GM12878 (cell line): Measurements from ENCODE around the gene TNFRSF11A.

ENCODE experiments used
- ESRRA ChIP-seq: IDR thresholded peaks from 2 replicates; pipeline ENCODE4 v1.6.1; 2012; ENCODE audit warnings: mild to moderate bottlenecking, low read length, improper control_type of control experiment
- EZH2 ChIP-seq: IDR thresholded peaks from 2 replicates; pipeline ENCODE4 v1.6.1; 2012; ENCODE audit warnings: low read depth, mild to moderate bottlenecking, control low read depth, inconsistent platforms, low read length, borderline replicate concordance; ENCODE audit not compliant: control insufficient read depth
- REST ChIP-seq: IDR thresholded peaks from 2 replicates; pipeline ENCODE4 v1.6.1; 2012; ENCODE audit warnings: mild to moderate bottlenecking, low read depth, low read length
- RFX5 ChIP-seq: IDR thresholded peaks from 2 replicates; pipeline ENCODE4 v1.6.1; 2011; ENCODE audit warnings: low read depth, low read length, improper control_type of control experiment
- ZBTB11 ChIP-seq: fragments of 450-650 bp; formaldehyde crosslinking; IDR thresholded peaks from 2 replicates; pipeline ENCODE4 v1.5.0; 2022; ENCODE audit warnings: mild to moderate bottlenecking, missing genetic modification characterization
- TF ChIP-seq, protein P1 (sequence below), 3 experiments: IDR thresholded peaks in 2 of 3; conservative IDR thresholded peaks in 1 of 3; 2 replicates each; pipeline ENCODE4 v1.5.1; 2011; ENCODE audit warnings: low read depth in 3 of 3, low read length in 3 of 3, mild to moderate bottlenecking in 3 of 3, control low read depth in 2 of 3, moderate library complexity in 2 of 3, inconsistent platforms in 1 of 3, mixed read lengths in 1 of 3; ENCODE audit not compliant: control insufficient read depth in 2 of 3, insufficient read depth in 1 of 3; ENCODE audit errors: extremely low read depth in 1 of 3
- TF ChIP-seq, protein P2 (sequence below): IDR thresholded peaks from 2 replicates; pipeline ENCODE4 v1.6.1; 2012; ENCODE audit warnings: low read depth, low read length, improper control_type of control experiment

- TF ChIP-seq, protein P1, sequence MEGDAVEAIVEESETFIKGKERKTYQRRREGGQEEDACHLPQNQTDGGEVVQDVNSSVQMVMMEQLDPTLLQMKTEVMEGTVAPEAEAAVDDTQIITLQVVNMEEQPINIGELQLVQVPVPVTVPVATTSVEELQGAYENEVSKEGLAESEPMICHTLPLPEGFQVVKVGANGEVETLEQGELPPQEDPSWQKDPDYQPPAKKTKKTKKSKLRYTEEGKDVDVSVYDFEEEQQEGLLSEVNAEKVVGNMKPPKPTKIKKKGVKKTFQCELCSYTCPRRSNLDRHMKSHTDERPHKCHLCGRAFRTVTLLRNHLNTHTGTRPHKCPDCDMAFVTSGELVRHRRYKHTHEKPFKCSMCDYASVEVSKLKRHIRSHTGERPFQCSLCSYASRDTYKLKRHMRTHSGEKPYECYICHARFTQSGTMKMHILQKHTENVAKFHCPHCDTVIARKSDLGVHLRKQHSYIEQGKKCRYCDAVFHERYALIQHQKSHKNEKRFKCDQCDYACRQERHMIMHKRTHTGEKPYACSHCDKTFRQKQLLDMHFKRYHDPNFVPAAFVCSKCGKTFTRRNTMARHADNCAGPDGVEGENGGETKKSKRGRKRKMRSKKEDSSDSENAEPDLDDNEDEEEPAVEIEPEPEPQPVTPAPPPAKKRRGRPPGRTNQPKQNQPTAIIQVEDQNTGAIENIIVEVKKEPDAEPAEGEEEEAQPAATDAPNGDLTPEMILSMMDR (IDR thresholded peaks at IDR 0.05 in 2 of 3, conservative IDR thresholded peaks at IDR 0.05 in 1 of 3; ENCODE audit: control insufficient read depth in 2 of 3, extremely low read depth in 1 of 3, insufficient read depth in 1 of 3, low read depth in 3 of 3, low read length in 3 of 3), result no peak
- no peak for TF ChIP-seq REST
- no peak for TF ChIP-seq ESRRA
- no peak for TF ChIP-seq EZH2
- TF ChIP-seq, protein P2, sequence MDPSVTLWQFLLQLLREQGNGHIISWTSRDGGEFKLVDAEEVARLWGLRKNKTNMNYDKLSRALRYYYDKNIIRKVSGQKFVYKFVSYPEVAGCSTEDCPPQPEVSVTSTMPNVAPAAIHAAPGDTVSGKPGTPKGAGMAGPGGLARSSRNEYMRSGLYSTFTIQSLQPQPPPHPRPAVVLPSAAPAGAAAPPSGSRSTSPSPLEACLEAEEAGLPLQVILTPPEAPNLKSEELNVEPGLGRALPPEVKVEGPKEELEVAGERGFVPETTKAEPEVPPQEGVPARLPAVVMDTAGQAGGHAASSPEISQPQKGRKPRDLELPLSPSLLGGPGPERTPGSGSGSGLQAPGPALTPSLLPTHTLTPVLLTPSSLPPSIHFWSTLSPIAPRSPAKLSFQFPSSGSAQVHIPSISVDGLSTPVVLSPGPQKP, result no peak
- TF ChIP-seq ZBTB11 (CRISPR knock-in tag), result no peak
- TF ChIP-seq RFX5, result no peak
These were observed 36.2 kb downstream of the TNFRSF11A start for GRCh38 chr18:62361288-62361687.
